CD4-positive, alpha-beta T cell (primary cell): Measurements from ENCODE around the gene GRIK1. TPM values are rescaled to one million over a fixed set of nuclear protein-coding genes. Genes with fewer than 3 reads are reported as not detected.

Source experiments
- ATAC-seq: fragments of 200-7000 bp; cut with Tn5 transposase; one replicate; pipeline ENCODE4 v1.10.0; 2022; ENCODE audit warnings: mild to moderate bottlenecking; ENCODE audit not compliant: poor library complexity
- CTCF ChIA-PET: fragments of 350-600 bp; sonication (Branson Sonifier 250); formaldehyde crosslinking; loops from one replicate; lab custom pipeline; 2021; ENCODE audit warnings: antibody characterized with exemption, inconsistent platforms; lab: Charles Lee
- POLR2A ChIA-PET: fragments of 350-600 bp; sonication (Branson Sonifier 250); formaldehyde crosslinking; loops from one replicate; lab custom pipeline; 2021; ENCODE audit warnings: antibody characterized with exemption, inconsistent platforms; lab: Charles Lee
- DNase-seq, 14 experiments: peaks; one replicate each; pipeline ENCODE4 v3.0.0-alpha.2; 2013 to 2020; ENCODE audit warnings: mixed read lengths in 2 of 14
- H3K27ac ChIP-seq, 2 donors: one replicate each; pipeline versions ENCODE4 v1.5.1 to v1.7.0; 2013; ENCODE audit warnings: low read length in 2 of 2, low read depth in 1 of 2, mild to moderate bottlenecking in 1 of 2
- H3K27me3 ChIP-seq, 2 experiments: 1 replicate in 1 of 2; 2 replicates in 1 of 2; pipeline versions ENCODE4 v1.6.1 to v1.7.0; 2013; ENCODE audit warnings: low read length in 2 of 2, control low read depth in 1 of 2, mild to moderate bottlenecking in 1 of 2, moderate library complexity in 1 of 2; ENCODE audit not compliant: insufficient read depth in 2 of 2, control insufficient read depth in 1 of 2
- H3K36me3 ChIP-seq: one replicate; pipeline ENCODE4 v1.6.1; 2013; ENCODE audit warnings: low read length, control low read depth; ENCODE audit not compliant: insufficient read depth
- H3K4me1 ChIP-seq: one replicate; pipeline ENCODE4 v1.6.1; 2013; ENCODE audit warnings: low read length, control low read depth; ENCODE audit not compliant: insufficient read depth
- H3K4me3 ChIP-seq: one replicate; pipeline ENCODE4 v1.5.1; 2013; ENCODE audit warnings: mild to moderate bottlenecking, low read length, moderate library complexity
- H3K9me3 ChIP-seq, 2 experiments: 1 replicate in 1 of 2; 2 replicates in 1 of 2; pipeline versions ENCODE4 v1.6.1 to v1.7.0; 2013; ENCODE audit warnings: low read length in 2 of 2, mild to moderate bottlenecking in 2 of 2, control low read depth in 1 of 2, moderate library complexity in 1 of 2; ENCODE audit not compliant: control insufficient read depth in 1 of 2, insufficient read depth in 1 of 2
- H3K27ac Mint-ChIP-seq: one replicate; pipeline ENCODE4 v1.8.0; 2020; ENCODE audit warnings: mixed read lengths
- H3K27me3 Mint-ChIP-seq: one replicate; pipeline ENCODE4 v1.8.0; 2021; ENCODE audit warnings: mixed read lengths
- H3K36me3 Mint-ChIP-seq: one replicate; pipeline ENCODE4 v1.8.0; 2021; ENCODE audit warnings: low read depth, mixed read lengths
- H3K4me1 Mint-ChIP-seq: one replicate; pipeline ENCODE4 v1.8.0; 2021; ENCODE audit warnings: low read depth, mixed read lengths
- H3K4me3 Mint-ChIP-seq: one replicate; pipeline ENCODE4 v1.8.0; 2020; ENCODE audit warnings: mild to moderate bottlenecking, mixed read lengths
- H3K9me3 Mint-ChIP-seq: one replicate; pipeline ENCODE4 v1.8.0; 2020; ENCODE audit warnings: mixed read lengths
- CTCF ChIP-seq: fragments of 200-600 bp; IDR thresholded peaks from one replicate; pipeline ENCODE4 v1.8.0; 2022; ENCODE audit warnings: antibody characterized with exemption, mild to moderate bottlenecking
- intact Hi-C, 2 experiments: fragments of 100-400 bp; cut with DNase I in 1 of 2; cut with micrococcal nuclease in 1 of 2; formaldehyde crosslinking; loops; one replicate each; pipeline versions ENCODE4 v1.15.1 to v1.9.0; 2023 to 2025; cut with DNase I, micrococcal nuclease
- total RNA-seq, 174 experiments: library from RNA in 2 of 174; stranded (reverse) in 2 of 174; gene quantifications; one replicate each; pipeline ENCODE4 v1.2.3 and lab custom pipeline; 2021 to 2026

Gene GRIK1
- total RNA-seq, 2 experiments from 2014 or later, result not detected

DNA sequence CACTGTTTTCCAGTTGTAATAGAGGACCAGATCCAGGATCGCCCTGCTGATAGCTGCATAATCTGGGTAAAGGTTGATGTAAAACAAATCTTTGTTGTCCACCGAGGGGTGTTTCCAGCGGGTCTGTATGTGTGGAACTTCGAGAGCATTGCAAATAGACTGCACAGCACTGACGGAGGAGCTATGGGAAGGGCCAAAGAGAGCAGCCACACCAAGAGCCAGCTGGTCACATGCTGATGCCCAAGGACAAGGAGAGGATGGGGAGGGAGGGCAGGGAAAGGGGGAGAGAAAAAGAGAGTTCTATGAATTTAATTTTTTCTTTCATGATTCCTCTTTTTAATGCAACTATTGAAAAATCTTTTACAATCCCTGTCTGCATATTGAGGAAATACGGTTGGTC is 250.0 kb downstream of the GRIK1 start:
- no peak overlapping the region for H3K4me3 ChIP-seq
- TF ChIP-seq CTCF, result no peak
- no peaks in the 10 kb centered on the region for H3K9me3 Mint-ChIP-seq
- no peak for DNase-seq
- no peak for ATAC-seq
- CTCF ChIA-PET, result interaction anchor here (0.8 to 1.4 kb wide), 2 partner anchors 11 to 24 kb away, joined by 3 to 4 read pairs; no protein-coding TSS in a partner anchor
- H3K4me1 Mint-ChIP-seq, result no peaks in the 10 kb centered on the region
- no peak overlapping the region for H3K27ac Mint-ChIP-seq
- no peak overlapping the region for H3K4me3 Mint-ChIP-seq
- intact Hi-C loops, result no loop called here
- no peaks in the 10 kb centered on the region for H3K36me3 Mint-ChIP-seq
- H3K27me3 ChIP-seq, result no peaks in the 10 kb centered on the region
- POLR2A ChIA-PET, result no interaction called here
- no peak overlapping the region for H3K27ac ChIP-seq
- no peaks in the 10 kb centered on the region for H3K27me3 Mint-ChIP-seq
- no peaks in the 10 kb centered on the region for H3K9me3 ChIP-seq
- no peaks in the 10 kb centered on the region for H3K36me3 ChIP-seq
- H3K4me1 ChIP-seq, result no peaks in the 10 kb centered on the region

GRCh38 chr21:29684106-29684505 is 255.7 kb downstream of the GRIK1 start:
- no peaks in the 10 kb centered on the region for H3K27me3 Mint-ChIP-seq
- TF ChIP-seq CTCF, result no peak
- ATAC-seq (no peak), DNase-seq (no peak)
- intact Hi-C loops, result no loop called here
- Histone ChIP-seq H3K4me3 (no peak overlapping the region), H3K27ac (no peak overlapping the region), H3K36me3 (no peaks in the 10 kb centered on the region), H3K27me3 (no peaks in the 10 kb centered on the region), H3K9me3 (peaks cover 0 to 3% of the 10 kb centered on the region in 2 experiments), H3K4me1 (no peaks in the 10 kb centered on the region)
- H3K4me1 Mint-ChIP-seq, result no peaks in the 10 kb centered on the region
- no peak overlapping the region for H3K4me3 Mint-ChIP-seq
- ChIA-PET POLR2A (no interaction called here), CTCF (no interaction called here)
- H3K27ac Mint-ChIP-seq, result no peak overlapping the region
- H3K36me3 Mint-ChIP-seq, result no peaks in the 10 kb centered on the region
- no peaks in the 10 kb centered on the region for H3K9me3 Mint-ChIP-seq

DNA sequence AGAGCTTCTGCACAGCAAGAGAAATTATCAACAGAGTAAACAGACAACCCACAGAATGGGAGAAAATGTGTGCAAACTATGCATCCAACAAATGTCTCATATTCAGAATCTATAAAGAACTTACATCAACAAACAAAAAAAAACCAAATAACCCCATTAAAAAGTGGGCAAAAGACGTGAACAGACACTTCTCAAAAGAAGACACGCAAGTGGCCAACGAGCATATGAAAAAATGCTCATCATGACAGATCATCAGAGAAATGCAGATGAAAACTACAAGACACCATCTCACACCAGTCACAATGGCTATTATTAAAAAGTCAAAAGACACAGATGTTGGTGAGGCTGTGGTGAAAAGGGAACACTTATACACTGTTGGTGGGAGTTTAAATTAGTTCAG is 257.0 kb downstream of the GRIK1 start:
- ATAC-seq (no peak), DNase-seq (no peak)
- intact Hi-C loops, result no loop called here
- TF ChIP-seq CTCF, result no peak
- no peaks in the 10 kb centered on the region for H3K36me3 ChIP-seq
- peaks cover 0 to 3% of the 10 kb centered on the region in 2 experiments for H3K9me3 ChIP-seq
- ChIA-PET POLR2A (no interaction called here), CTCF (interaction anchor here (1.2 kb wide), 1 partner anchor 20 kb away, joined by 3 read pairs; no protein-coding TSS in a partner anchor)
- Mint-ChIP-seq H3K4me1 (no peaks in the 10 kb centered on the region), H3K36me3 (no peaks in the 10 kb centered on the region), H3K4me3 (no peak overlapping the region), H3K9me3 (no peaks in the 10 kb centered on the region), H3K27ac (no peak overlapping the region), H3K27me3 (no peaks in the 10 kb centered on the region)
- no peaks in the 10 kb centered on the region for H3K4me1 ChIP-seq
- no peak overlapping the region for H3K27ac ChIP-seq
- H3K4me3 ChIP-seq, result no peak overlapping the region
- no peaks in the 10 kb centered on the region for H3K27me3 ChIP-seq
